Ureter (tissue), 1 donor: ENCODE results near the gene MAPKAPK5. TPM values are rescaled to one million over a fixed set of nuclear protein-coding genes. Genes with fewer than 3 reads are reported as not detected.
"Not testable (repeated sequence)": the region's sequence is repeated elsewhere in the genome, so short reads cannot be mapped to it uniquely, and the experiment has no call there.

Source experiments
- DNase-seq: peaks from one replicate; pipeline ENCODE4 v3.0.0-alpha.2; 2020; ENCODE audit warnings: low spot score
- total RNA-seq: library from RNA; stranded (reverse); gene quantifications from one replicate; pipeline ENCODE4 v1.2.4, GENCODE V29; 2023
- donor health status: DM: yes; HTN: yes; CAD: no.

Gene MAPKAPK5
- total RNA-seq, 1 donor from 2014 or later: 68.3 TPM

DNA sequence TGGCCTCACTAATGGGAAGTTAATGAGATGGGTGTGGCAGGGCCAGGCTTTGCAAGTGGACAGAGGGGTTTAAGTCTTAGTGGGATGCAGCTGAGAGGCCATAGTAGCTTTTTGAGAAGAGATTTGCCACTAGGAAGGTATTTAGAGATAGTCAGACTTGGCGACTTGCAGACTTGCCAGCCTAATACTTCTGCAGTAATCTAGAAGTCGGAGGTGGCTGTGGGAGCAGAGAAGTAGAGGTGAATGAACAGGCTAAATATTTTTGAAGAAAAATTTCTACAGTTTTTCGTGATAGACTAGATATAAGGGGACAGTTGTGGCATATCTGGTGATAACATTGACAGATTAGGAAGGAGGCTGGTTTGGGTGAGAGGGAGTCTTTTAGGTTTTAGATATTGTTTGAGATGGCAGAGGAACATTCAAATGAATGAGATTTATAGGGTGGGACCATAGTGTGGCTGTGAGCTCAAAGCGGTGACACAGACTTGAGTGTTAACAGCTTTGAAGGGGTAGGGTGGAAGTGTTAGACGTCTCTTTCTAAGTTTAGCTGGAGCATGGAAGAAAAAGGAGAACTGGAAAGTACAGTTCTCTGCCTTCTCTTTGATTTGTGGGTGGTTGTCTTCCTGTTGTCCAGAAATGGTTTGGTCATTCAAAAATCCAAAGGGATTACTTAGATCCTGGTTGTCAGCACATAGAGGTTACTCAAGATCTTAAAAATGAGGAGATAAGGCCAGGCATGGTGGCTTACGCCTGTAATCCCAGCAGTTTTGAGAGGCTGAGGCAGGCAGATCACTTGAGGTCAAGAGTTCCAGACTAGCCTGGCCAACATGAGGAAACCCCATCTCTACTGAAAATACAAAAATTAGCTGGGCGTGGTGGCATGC lies 44.9 kb downstream of the MAPKAPK5 start:
- DNase-seq: no peak

DNA sequence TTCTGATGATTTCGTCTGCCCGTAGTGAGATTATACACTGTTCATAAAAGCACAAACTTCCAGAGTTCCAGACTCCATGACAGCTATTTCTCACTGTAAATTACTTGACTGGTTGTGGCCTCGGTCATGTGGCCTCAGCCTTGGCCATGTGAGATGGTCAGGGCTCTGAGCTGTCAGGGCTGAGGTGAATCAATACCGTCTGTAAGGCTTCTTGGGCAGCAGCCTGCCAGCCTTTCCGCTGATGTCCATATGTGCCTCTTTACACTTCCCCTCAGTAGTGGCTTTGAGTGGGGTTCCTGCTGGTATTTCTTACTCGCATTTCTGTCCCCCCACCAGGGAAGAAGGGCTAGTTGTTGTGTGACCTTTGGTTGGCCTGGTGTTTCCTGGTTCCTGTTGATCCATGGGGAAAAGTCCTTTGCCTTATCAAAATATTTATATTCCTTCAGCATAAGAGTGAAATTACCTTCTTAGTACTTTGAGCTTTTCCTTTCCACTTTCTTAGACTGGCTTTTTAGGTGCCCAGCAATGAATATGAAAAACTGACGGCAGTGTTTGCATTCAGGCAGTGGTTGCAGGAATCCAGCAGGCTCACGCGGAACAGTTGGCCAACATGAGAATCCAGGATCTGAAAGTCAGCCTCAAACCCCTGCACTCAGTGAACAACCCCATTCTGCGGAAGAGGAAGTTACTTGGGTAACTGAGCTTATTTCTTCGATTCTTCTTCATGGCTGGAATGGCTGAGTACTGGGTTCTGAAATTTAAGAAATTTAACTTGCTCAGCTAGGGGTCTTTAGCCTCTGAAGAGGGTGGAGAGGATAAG lies 46.1 kb downstream of the MAPKAPK5 start:
- DNase-seq: no peak

DNA sequence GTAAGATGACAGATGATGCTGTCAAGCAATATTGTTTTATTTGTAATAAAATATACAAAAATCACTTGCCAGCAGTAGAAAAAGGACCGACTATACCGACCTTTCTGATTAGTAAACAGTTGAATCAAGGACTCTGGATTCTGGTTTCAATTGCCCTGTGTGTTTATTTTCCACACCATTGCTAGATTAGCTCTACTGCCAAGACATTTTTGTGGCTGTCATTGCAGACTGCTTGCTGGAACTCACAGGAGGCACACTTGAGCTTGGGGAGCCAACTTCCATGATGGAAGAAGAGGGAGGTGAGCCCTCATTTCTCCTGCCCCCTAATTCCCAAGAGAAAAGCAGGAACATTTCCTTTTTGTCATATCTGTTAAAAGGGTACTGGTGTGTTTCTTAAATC lies 51.3 kb downstream of the MAPKAPK5 start:
- no peak for DNase-seq

DNA sequence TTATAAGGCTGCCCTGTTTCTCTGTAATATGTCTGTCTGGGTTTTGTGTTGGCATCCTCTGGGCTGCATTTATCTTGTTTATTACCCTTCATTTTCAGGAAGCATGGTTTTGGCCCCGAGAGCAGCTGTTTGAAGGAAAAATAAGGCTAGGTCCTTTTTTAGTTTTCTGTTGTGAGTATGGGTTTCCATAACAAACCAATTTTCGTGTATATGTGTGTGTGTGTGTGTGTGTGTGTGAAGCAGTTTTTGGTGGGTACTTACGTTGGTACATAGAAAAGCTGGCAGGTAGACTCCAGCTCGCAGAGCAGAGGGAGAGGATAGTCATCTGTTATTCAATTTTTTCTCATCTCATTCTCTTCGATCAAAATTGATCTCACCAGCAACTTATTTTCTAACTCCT lies 52.5 kb downstream of the MAPKAPK5 start:
- DNase-seq: no peak

DNA sequence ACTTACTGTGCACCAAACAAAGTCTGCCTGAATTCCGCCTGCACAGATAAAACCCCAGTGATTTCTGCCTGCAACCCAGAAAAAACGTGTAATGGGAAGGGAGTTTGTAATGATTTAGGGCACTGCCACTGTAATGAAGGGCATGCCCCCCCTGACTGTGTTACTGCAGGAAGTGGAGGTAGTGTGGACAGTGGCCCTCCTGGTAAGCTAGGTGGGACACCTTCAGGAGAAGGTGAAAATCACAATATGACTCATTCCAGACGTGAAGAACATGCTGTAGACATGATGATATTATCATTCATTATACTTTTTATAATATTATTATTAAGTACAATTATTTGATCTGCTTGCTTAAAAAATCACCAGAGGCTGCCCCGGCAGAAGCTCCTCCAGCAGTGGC lies 59.2 kb downstream of the MAPKAPK5 start:
- DNase-seq: no peak

DNA sequence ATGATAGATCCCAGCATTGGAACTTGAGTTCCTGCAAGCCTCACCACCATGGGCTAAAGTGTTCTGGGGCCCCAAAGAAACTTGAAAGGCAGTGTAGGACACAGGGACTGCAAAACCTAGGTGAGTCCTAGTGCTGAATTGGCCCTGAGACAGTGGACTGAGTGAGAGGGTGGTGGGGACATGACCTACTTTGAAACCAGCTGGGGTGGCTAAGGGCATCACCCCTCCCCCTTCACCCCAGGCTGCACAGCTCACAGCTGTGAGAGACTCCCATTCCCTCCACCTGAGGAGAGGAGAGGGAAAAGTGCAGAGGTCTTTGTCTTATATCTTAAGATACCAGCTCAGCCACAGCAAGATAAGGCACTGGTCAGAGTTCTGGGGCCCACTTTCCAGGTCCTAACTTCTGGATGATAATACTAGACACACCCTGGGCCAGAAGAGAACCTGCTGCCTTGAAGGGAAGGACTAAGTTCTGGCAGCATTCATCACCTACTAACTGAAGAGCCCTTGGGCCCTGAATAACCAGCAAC lies 62.5 kb downstream of the MAPKAPK5 start:
- DNase-seq: no peak

DNA sequence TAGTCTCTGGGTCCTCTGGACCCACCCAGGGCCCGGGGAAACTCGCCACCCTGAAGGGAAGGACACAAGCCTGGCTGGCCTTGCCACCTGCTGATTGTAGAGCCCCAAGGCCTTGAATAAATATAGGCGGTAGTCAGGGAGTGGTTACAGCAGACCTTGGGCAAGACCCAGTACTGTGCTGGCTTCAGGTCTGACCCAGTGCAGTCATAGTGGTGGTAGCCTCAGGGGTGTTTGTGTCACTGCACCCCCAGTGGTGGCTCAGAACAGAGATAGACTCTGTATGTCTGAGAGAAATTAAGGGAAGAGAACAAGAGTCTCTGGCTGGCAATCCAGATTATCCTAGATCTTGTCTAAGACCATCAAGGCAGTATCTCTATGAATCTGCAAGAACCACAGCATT lies 63.5 kb downstream of the MAPKAPK5 start:
- DNase-seq: no peak

DNA sequence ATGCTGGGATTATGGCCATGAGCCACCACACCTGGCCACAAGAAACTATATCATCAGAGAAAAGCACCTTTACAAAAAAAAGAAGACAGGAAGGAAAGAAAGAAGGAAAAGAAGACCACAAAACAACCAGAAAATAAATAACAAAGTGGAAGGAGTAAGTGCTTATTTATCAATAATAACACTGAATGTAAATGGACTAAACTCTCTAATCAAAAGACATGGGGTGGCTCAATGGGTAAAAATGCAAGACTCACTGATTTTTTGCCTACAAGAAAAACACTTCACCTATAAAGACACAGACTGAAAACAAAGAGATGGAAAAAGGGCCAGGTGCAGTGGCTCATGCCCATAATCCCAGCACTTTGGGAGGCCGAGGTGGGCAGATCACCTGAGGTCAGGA lies 65.7 kb downstream of the MAPKAPK5 start:
- no peak for DNase-seq

DNA sequence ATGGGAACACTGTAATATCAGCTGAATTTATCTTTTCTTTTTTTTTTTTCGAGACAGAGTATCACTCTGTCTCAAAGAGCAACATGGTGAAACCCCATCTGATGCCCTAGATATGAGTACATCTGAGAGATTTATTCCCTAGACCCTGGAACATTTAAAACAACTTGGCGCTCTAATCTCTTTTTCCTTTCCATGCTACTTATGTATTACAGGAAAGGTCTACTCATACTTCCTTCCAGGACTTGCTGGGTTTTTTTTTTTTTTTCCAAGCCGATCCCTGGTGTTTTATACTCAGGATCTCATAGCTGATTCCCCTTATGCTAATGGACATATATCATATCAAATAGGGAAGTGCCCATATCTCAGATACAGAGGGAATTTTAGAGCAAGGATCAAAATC lies 83.1 kb downstream of the MAPKAPK5 start:
- no peak for DNase-seq

DNA sequence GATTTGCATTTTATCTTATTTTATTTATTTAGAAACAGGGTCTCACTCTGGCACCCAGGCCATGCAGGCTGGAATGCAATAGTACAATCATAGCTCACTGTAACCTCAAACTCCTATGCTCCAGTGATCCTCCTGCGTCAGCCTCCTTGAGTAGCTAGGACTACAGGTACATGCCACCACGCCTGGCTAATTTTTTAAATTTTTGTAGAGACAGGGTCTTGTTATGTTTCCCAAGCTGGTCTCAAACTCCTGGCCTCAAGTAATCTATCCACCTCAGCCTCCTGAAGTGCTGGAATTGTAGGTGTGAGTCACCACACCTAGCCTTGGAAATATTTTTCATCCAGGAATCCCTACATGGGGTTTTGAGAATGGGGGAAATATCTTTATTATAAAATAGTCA lies 84.6 kb downstream of the MAPKAPK5 start:
- no peak for DNase-seq

DNA sequence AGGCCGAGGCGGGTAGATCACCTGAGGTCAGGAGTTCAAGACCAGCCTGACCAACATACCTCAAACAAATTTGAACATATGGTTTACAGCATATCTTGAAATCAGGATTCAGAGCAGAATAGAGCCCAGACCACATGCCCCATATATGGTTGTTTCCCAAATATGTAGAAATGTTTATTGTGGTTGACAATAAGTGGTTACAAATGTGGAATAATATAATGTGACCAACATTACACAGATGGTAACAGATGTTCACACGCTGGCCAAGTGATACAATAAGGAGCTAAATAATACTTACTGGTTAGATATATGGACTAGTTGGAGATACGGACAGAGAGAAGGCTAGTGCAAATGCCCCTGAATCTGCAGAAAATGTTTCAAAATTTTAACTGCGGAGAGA lies 85.3 kb downstream of the MAPKAPK5 start:
- no peak for DNase-seq

DNA sequence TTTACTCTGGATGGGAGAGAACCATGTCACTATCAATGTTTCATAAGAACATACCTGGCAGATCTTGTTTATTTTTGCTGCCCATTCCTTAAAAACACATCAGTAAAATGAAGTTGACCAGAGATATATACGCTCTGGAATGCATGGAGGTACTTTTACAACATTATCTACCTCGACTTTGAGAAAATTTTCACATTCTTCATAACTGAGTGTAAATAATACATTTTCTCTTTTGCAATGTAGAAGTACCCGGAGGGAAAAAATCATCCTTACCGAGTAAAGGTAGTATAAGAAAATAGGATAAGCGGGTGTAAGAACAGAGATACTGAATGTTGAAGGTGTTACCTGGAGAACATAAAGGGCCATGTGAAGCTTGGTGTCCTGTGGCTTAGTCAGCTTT lies 90.2 kb downstream of the MAPKAPK5 start:
- DNase-seq: no peak

DNA sequence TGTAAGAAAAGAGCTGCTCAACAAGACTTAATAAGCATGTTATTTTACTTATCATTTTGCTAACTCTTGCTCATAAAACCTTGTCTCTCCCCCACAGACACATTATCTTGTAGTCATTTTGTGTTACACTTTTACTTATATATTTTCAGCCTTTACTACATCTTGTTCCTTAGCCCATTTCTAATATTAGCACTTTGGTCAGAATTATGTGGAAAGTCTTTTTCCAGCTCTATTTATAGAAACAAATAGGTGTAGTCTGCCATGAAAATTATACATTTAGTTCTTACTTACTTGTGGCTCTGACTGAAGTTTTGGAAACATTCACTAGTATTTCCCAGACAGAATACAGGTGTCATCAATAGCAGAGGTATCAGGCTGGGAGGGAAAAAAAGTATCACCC lies 94.8 kb downstream of the MAPKAPK5 start:
- DNase-seq: no peak

DNA sequence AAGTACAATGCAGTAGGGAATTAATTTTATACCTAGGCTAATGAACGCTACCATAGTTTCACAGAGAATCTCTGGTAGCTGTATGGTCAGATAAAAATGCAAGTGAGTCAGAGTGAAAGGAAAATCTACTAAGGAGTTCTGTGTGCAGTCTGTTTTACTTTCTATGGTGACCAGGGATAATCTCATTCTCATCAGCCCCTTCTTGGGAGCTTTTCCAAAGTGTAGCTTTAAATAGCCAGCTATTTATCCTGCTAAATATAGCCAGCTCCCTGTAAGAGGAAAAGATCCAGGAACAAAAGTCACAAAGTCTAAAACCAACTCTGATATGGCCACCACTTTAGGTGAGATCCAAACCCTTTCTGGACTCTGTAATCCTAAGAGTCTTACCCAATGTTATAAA lies 95.4 kb downstream of the MAPKAPK5 start:
- no peak for DNase-seq

DNA sequence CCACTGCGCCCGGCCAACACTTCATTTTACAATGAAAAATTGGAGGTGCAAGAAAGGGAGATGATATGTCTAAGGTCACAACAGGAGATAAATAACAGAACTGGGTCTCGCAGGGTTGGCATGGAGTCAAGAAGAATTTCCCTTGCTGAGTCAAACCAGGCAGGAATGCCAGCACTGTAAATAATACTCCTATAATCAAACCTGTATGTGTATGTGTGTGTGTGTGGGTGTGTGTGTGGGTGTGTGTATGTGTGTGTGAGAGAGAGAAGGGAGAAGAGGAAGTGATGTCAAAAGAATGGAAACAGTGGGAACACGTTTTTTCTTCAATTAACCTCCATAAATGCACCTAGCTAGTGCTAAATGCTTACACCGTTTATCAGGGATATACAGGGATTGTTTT lies 100.5 kb downstream of the MAPKAPK5 start:
- no peak for DNase-seq

DNA sequence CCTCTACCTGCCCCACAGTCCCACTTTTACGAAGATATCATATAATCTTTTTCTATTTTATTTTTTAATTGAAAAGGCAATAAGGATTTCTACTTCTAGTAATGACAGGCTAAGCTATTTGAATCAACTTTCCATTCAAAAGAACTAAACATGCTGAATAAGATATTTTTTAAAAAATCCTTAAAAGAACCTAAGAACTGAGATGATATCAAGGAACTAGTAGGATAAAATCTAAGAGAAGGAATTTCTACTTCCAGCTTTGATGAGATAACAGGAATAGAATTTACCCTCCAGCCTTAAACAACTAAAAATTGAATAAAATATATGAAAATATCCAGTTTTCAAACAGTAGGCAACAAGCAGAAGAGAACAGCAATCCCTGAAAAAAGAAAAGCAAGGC lies 101.9 kb downstream of the MAPKAPK5 start:
- DNase-seq: no peak

DNA sequence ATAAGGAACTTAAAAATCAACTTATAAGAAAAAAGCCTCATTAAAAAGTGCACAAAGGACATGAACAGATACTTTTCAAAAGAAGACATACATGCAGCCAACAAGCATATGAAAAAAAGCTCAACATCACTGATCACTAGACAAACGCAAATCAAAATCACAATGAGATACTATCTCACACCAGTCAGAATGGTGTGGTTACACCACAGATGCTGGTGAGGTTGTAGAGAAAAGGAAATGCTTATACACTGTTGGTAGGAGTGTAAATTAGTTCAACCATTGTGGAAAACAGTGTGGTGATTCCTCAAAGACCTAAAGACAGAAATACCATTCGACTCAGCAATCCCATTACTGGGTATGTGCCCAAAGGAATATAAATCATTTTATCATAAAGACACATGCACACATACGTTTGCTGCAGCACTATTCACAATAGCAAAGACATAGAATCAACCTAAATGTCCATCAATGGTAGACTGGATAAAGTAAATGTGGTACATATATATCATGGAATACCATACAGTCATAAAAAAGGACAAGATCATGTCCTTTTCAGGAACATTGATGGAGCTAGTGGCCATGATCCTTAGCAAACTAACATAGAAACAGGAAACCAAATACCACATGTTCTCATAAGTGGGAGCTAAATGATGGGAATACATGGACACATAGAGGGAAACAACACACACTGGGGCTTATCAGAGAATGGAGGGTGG lies 109.1 kb downstream of the MAPKAPK5 start:
- DNase-seq: not testable (repeated sequence)

Other genes starting within 250 kb of the MAPKAPK5 start
- 120 TPM for gene ATXN2, start 242.9 kb upstream of the MAPKAPK5 start, total RNA-seq
- gene BRAP, start 156.3 kb upstream of the MAPKAPK5 start, total RNA-seq: 20.7 TPM
- 43.6 TPM for gene ACAD10, start 156.2 kb upstream of the MAPKAPK5 start, total RNA-seq
- 66.9 TPM for gene ALDH2, start 75.3 kb upstream of the MAPKAPK5 start, total RNA-seq
- 19.7 TPM for gene TMEM116, start 170.9 kb downstream of the MAPKAPK5 start, total RNA-seq
- gene ERP29, start 171.2 kb downstream of the MAPKAPK5 start, total RNA-seq: 115 TPM